Esophagus (tissue), 2 donors: ENCODE data around the gene RNF217. TPM values are rescaled to one million over a fixed set of nuclear protein-coding genes. Genes with fewer than 3 reads are reported as not detected.
"Not testable (repeated sequence)": the region's sequence is repeated elsewhere in the genome, so short reads cannot be mapped to it uniquely, and the experiment has no call there.

ENCODE experiments used
- H3K27ac ChIP-seq, 2 donors: one replicate each; pipeline ENCODE4 v1.5.1; 2013; ENCODE audit warnings: low read depth in 2 of 2, mild to moderate bottlenecking in 2 of 2, inconsistent platforms in 1 of 2, low read length in 1 of 2, moderate library complexity in 1 of 2
- H3K27me3 ChIP-seq, 2 donors: one replicate each; pipeline ENCODE4 v1.6.1; 2013; ENCODE audit warnings: low read length in 2 of 2, control low read depth in 1 of 2, mild to moderate bottlenecking in 1 of 2; ENCODE audit not compliant: insufficient read depth in 2 of 2, control insufficient read depth in 1 of 2
- H3K36me3 ChIP-seq, 2 donors: one replicate each; pipeline ENCODE4 v1.6.1; 2013; ENCODE audit warnings: low read length in 1 of 2; ENCODE audit not compliant: control insufficient read depth in 2 of 2, insufficient read depth in 2 of 2
- H3K4me1 ChIP-seq, 2 donors: one replicate each; pipeline ENCODE4 v1.6.1; 2013; ENCODE audit warnings: low read length in 1 of 2; ENCODE audit not compliant: control insufficient read depth in 2 of 2, insufficient read depth in 2 of 2
- H3K4me3 ChIP-seq, 2 donors: one replicate each; pipeline ENCODE4 v1.5.1; 2013; ENCODE audit warnings: low read length in 2 of 2, mild to moderate bottlenecking in 2 of 2, low read depth in 1 of 2, moderate library complexity in 1 of 2
- H3K9me3 ChIP-seq, 2 donors: one replicate each; pipeline ENCODE4 v1.6.1; 2013; ENCODE audit warnings: mild to moderate bottlenecking in 2 of 2, low read depth in 1 of 2, low read length in 1 of 2, moderate library complexity in 1 of 2; ENCODE audit not compliant: control insufficient read depth in 2 of 2, insufficient read depth in 1 of 2
- WGBS, 2 donors: extraction: QIAGEN DNeasy Blood & Tissue Kit; methylation state at CpG; one replicate each; pipeline ENCODE4 v1.1.7; 2013; 5-methylcytosine and 5-hydroxymethylcytosine counted together
- polyA plus RNA-seq, 2 donors: library from polyadenylated mRNA; stranded (reverse); fragments of 200-250 nt; gene quantifications; one replicate each; pipeline ENCODE4 v1.2.3, GENCODE V29; 2013
- donor health status: healthy with polysubstance abuse.
- donor health status: Bipolar disorder and iron deficiency.

Gene RNF217
- polyA plus RNA-seq, 2 donors = 3.4 to 6.5 TPM

- H3K27ac ChIP-seq = no peak overlapping the region
- WGBS, 2 donors = 76 to 81% methylated on average over 1 of the region's 1 CpG
- H3K9me3 ChIP-seq = no peaks in the 10 kb centered on the region
- no peaks in the 10 kb centered on the region for H3K36me3 ChIP-seq
- H3K4me3 ChIP-seq = no peak overlapping the region
- H3K4me1 ChIP-seq = no peaks in the 10 kb centered on the region
- no peaks in the 10 kb centered on the region for H3K27me3 ChIP-seq
Measured at GRCh38 chr6:125058546-125058945, 96.3 kb downstream of the RNF217 start.

GRCh38 chr6:125063307-125063706 lies 101.1 kb downstream of the RNF217 start:
- no peaks in the 10 kb centered on the region for H3K27me3 ChIP-seq
- no peaks in the 10 kb centered on the region for H3K4me1 ChIP-seq
- H3K27ac ChIP-seq = no peak overlapping the region
- no peaks in the 10 kb centered on the region for H3K36me3 ChIP-seq
- no peak overlapping the region for H3K4me3 ChIP-seq
- 68 to 82% methylated on average over 2 of the region's 2 CpGs for WGBS, 2 donors
- no peaks in the 10 kb centered on the region for H3K9me3 ChIP-seq

GRCh38 chr6:125066140-125066539 lies 103.9 kb downstream of the RNF217 start:
- H3K9me3 ChIP-seq = no peaks in the 10 kb centered on the region
- no peaks in the 10 kb centered on the region for H3K27me3 ChIP-seq
- H3K36me3 ChIP-seq = no peaks in the 10 kb centered on the region
- H3K27ac ChIP-seq = no peak overlapping the region
- 92 to 94% methylated on average over 6 of the region's 6 CpGs for WGBS, 2 donors
- H3K4me1 ChIP-seq = no peaks in the 10 kb centered on the region
- no peak overlapping the region for H3K4me3 ChIP-seq

GRCh38 chr6:125066964-125067363 lies 104.7 kb downstream of the RNF217 start:
- 66 to 74% methylated on average over 3 of the region's 3 CpGs for WGBS, 2 donors
- no peaks in the 10 kb centered on the region for H3K36me3 ChIP-seq
- H3K4me3 ChIP-seq = no peak overlapping the region
- no peaks in the 10 kb centered on the region for H3K4me1 ChIP-seq
- no peak overlapping the region for H3K27ac ChIP-seq
- no peaks in the 10 kb centered on the region for H3K9me3 ChIP-seq
- H3K27me3 ChIP-seq = no peaks in the 10 kb centered on the region

- Histone ChIP-seq H3K9me3 (no peaks in the 10 kb centered on the region), H3K27ac (no peak overlapping the region), H3K36me3 (no peaks in the 10 kb centered on the region), H3K4me1 (no peaks in the 10 kb centered on the region), H3K4me3 (no peak overlapping the region), H3K27me3 (no peaks in the 10 kb centered on the region)
- 76 to 83% methylated on average over 1 of the region's 1 CpG for WGBS, 2 donors
Measured at GRCh38 chr6:125067552-125067951, 105.3 kb downstream of the RNF217 start.

- no peaks in the 10 kb centered on the region for H3K4me1 ChIP-seq
- no peaks in the 10 kb centered on the region for H3K27me3 ChIP-seq
- WGBS, 2 donors = 96 to 97% methylated on average over 3 of the region's 3 CpGs
- H3K4me3 ChIP-seq = no peak overlapping the region
- no peaks in the 10 kb centered on the region for H3K9me3 ChIP-seq
- H3K36me3 ChIP-seq = no peaks in the 10 kb centered on the region
- H3K27ac ChIP-seq = no peak overlapping the region
Measured at GRCh38 chr6:125073071-125073470, 110.8 kb downstream of the RNF217 start.

GRCh38 chr6:125074120-125074519 lies 111.9 kb downstream of the RNF217 start:
- WGBS, 2 donors = 83 to 95% methylated on average over 3 of the region's 3 CpGs
- H3K27ac ChIP-seq = no peak overlapping the region

GRCh38 chr6:125075073-125075472 lies 112.8 kb downstream of the RNF217 start:
- not testable (repeated sequence) for H3K27ac ChIP-seq, H3K9me3 ChIP-seq, H3K4me1 ChIP-seq, H3K36me3 ChIP-seq, H3K27me3 ChIP-seq, H3K4me3 ChIP-seq
- 95 to 96% methylated on average over 2 of the region's 2 CpGs for WGBS, 2 donors

More at GRCh38 chr6:125074120-125074519, 111.9 kb downstream of the RNF217 start:
- Histone ChIP-seq H3K9me3 (no peaks in the 10 kb centered on the region), H3K27me3 (no peaks in the 10 kb centered on the region), H3K4me3 (no peak overlapping the region), H3K4me1 (no peaks in the 10 kb centered on the region), H3K36me3 (peaks cover 0 to 6% of the 10 kb centered on the region in 2 donors)

GRCh38 chr6:125075741-125076481 lies 113.7 kb downstream of the RNF217 start:
- 56 to 68% methylated on average over 4 of the region's 4 CpGs for WGBS, 2 donors

GRCh38 chr6:125076482-125076742 lies 114.2 kb downstream of the RNF217 start:
- Histone ChIP-seq H3K27me3 (no peaks in the 10 kb centered on the region), H3K36me3 (peaks cover 0 to 6% of the 10 kb centered on the region in 2 donors), H3K27ac (no peak overlapping the region), H3K4me1 (no peaks in the 10 kb centered on the region), H3K4me3 (no peak overlapping the region), H3K9me3 (no peaks in the 10 kb centered on the region)
- 86 to 95% methylated on average over 3 of the region's 3 CpGs for WGBS, 2 donors

More at GRCh38 chr6:125075741-125076481, 113.7 kb downstream of the RNF217 start:
- Histone ChIP-seq H3K27ac (no peak overlapping the region), H3K9me3 (no peaks in the 10 kb centered on the region), H3K27me3 (no peaks in the 10 kb centered on the region), H3K4me1 (no peaks in the 10 kb centered on the region), H3K36me3 (peaks cover 0 to 6% of the 10 kb centered on the region in 2 donors), H3K4me3 (no peak overlapping the region)
